Panc1 (cell line): ENCODE measurements around the gene PRR29. TPM values are rescaled to one million over a fixed set of nuclear protein-coding genes. Genes with fewer than 3 reads are reported as not detected.

Source experiments
- ATAC-seq: fragments of 200-7000 bp; cut with Tn5 transposase; 2 replicates; pipeline ENCODE4 v1.9.1; 2020; ENCODE audit warnings: mild to moderate bottlenecking, moderate library complexity
- BruUV-seq: library from RNA; stranded (reverse); fragments of 400-500 nt; replicated peaks from 2 replicates; lab custom pipeline; 2021; lab: Mats Ljungman, UMichigan
- CTCF ChIA-PET: fragments of 300-600 bp; sonication (Branson Sonifier 250); formaldehyde crosslinking; loops from one replicate; lab custom pipeline; 2022; ENCODE audit warnings: antibody characterized with exemption; lab: Charles Lee
- POLR2A ChIA-PET: fragments of 300-600 bp; sonication (Branson Sonifier 250); formaldehyde crosslinking; loops from one replicate; lab custom pipeline; 2022; ENCODE audit warnings: antibody characterized with exemption; lab: Charles Lee
- DNase-seq: peaks from one replicate; pipeline ENCODE4 v3.0.0-alpha.2; 2010; ENCODE audit warnings: low read depth, low spot score
- H3K27ac ChIP-seq: 2 replicates; pipeline ENCODE4 v1.5.1; 2011; ENCODE audit warnings: mild to moderate bottlenecking, low read length, inconsistent platforms
- H3K27me3 ChIP-seq: fragments of 200-500 bp; sonication (Bioruptor generic); 2 replicates; pipeline ENCODE4 v1.6.0; 2014; ENCODE audit warnings: low read length, inconsistent platforms; ENCODE audit not compliant: control insufficient read depth, insufficient read depth
- H3K36me3 ChIP-seq: fragments of 200-500 bp; sonication (Bioruptor generic); 2 replicates; pipeline ENCODE4 v1.5.1; 2014; ENCODE audit warnings: inconsistent platforms, mild to moderate bottlenecking, low read length, moderate library complexity; ENCODE audit not compliant: control insufficient read depth, insufficient read depth
- H3K4me1 ChIP-seq: 2 replicates; pipeline ENCODE4 v1.5.1; 2011; ENCODE audit warnings: inconsistent platforms, mild to moderate bottlenecking, low read length, moderate library complexity; ENCODE audit not compliant: control insufficient read depth, insufficient read depth
- H3K4me3 ChIP-seq, 2 experiments: 2 replicates each; pipeline ENCODE4 v1.5.1; 2011 to 2012; ENCODE audit warnings: low read depth in 2 of 2, low read length in 2 of 2, mild to moderate bottlenecking in 2 of 2, inconsistent platforms in 1 of 2, moderate library complexity in 1 of 2
- H3K9me3 ChIP-seq: fragments of 200-500 bp; sonication (Bioruptor generic); 2 replicates; pipeline ENCODE4 v1.5.1; 2014; ENCODE audit warnings: low read depth, mild to moderate bottlenecking, inconsistent platforms, low read length, moderate library complexity; ENCODE audit not compliant: control insufficient read depth, insufficient read depth
- CTCF ChIP-seq: fragments of 450-650 bp; IDR thresholded peaks from 2 replicates; pipeline ENCODE4 v1.5.1; 2017; ENCODE audit warnings: mild to moderate bottlenecking
- POLR2AphosphoS5 ChIP-seq: IDR thresholded peaks from 2 replicates; pipeline ENCODE4 v1.6.1; 2012; ENCODE audit warnings: mild to moderate bottlenecking, low read depth, low read length, moderate library complexity
- REST ChIP-seq, 2 experiments: IDR thresholded peaks; 2 replicates each; pipeline ENCODE4 v1.6.1; 2011 to 2012; ENCODE audit warnings: low read depth in 2 of 2, control low read depth in 1 of 2, low read length in 1 of 2, mild to moderate bottlenecking in 1 of 2, moderate library complexity in 1 of 2; ENCODE audit not compliant: insufficient read depth in 1 of 2
- SIN3A ChIP-seq: IDR thresholded peaks from 2 replicates; pipeline ENCODE4 v1.6.1; 2012; ENCODE audit warnings: low read depth, mild to moderate bottlenecking, low read length, moderate library complexity, borderline replicate concordance; ENCODE audit not compliant: insufficient read depth
- TCF7L2 ChIP-seq: IDR thresholded peaks from 2 replicates; pipeline ENCODE4 v1.6.1; 2011; ENCODE audit warnings: mild to moderate bottlenecking, low read depth, low read length, inconsistent platforms
- in situ Hi-C: cut with HindIII; loops from 2 replicates; pipeline ENCODE4 v1.10.0; 2016; ENCODE audit warnings: low sequenced_read_pairs, low pct_unique_long_range_greater_than_20kb
- intact Hi-C: fragments of 100-400 bp; cut with micrococcal nuclease; formaldehyde crosslinking; loops from one replicate; pipeline ENCODE4 v1.10.0; 2022; ENCODE audit not compliant: unreplicated experiment
- total RNA-seq: library from RNA; stranded (reverse); gene quantifications from one replicate; pipeline ENCODE4 v1.2.1, GENCODE V29; 2021; ENCODE audit not compliant: unreplicated experiment

PRR29 gene
- total RNA-seq, 1 experiment from 2014 or later = 0.10 TPM

- H3K4me3 ChIP-seq = no peak overlapping the region
- no peak for ATAC-seq
- in situ Hi-C loops = no loop called here
These were observed 37.7 kb upstream of the PRR29 start for GRCh38 chr17:63960430-63960829.

GRCh38 chr17:63961355-63962212, 36.6 kb upstream of the PRR29 start:
- no peak for DNase-seq
- POLR2A ChIA-PET = interaction anchor here (0.6 kb wide), 1 partner anchor 59 kb away, joined by 3 read pairs; no protein-coding TSS in a partner anchor
- Histone ChIP-seq H3K27me3 (no peaks in the 10 kb centered on the region), H3K36me3 (no peaks in the 10 kb centered on the region), H3K4me3 (no peak overlapping the region), H3K9me3 (no peaks in the 10 kb centered on the region), H3K27ac (no peak overlapping the region), H3K4me1 (no peaks in the 10 kb centered on the region)
- no TSS peak for BruUV-seq
- intact Hi-C loops = no loop called here
- in situ Hi-C loops = no loop called here
- TF ChIP-seq CTCF (no peak), POLR2AphosphoS5 (no peak), SIN3A (no peak), REST (IDR thresholded peaks at IDR 0.05; ENCODE audit: insufficient read depth in 1 of 2, low read depth in 2 of 2, low read length in 1 of 2) (no peak), TCF7L2 (no peak)
- CTCF ChIA-PET = interaction anchor here (1.4 kb wide), 1 partner anchor 13 kb away, joined by 12 read pairs; no protein-coding TSS in a partner anchor
- ATAC-seq = peak; percentile 64

More at GRCh38 chr17:63960430-63960829, 37.7 kb upstream of the PRR29 start:
- no TSS peak for BruUV-seq
- intact Hi-C loops = no loop called here
- Histone ChIP-seq H3K27ac (no peak overlapping the region), H3K4me1 (no peaks in the 10 kb centered on the region), H3K36me3 (no peaks in the 10 kb centered on the region), H3K9me3 (no peaks in the 10 kb centered on the region), H3K27me3 (no peaks in the 10 kb centered on the region)
- ChIA-PET POLR2A (no interaction called here), CTCF (no interaction called here)
- TF ChIP-seq SIN3A (no peak), CTCF (no peak), POLR2AphosphoS5 (no peak)
- no peak for DNase-seq
